ENCODE data around the gene SIGLEC12. TPM values are rescaled to one million over a fixed set of nuclear protein-coding genes. Genes with fewer than 3 reads are reported as not detected.

SIGLEC12 gene
- total and polyA plus RNA-seq, 2 of the 13 experiments (the other 11 are each of a cell fraction or from before 2014, with no cell fraction given), result not detected

DNA sequence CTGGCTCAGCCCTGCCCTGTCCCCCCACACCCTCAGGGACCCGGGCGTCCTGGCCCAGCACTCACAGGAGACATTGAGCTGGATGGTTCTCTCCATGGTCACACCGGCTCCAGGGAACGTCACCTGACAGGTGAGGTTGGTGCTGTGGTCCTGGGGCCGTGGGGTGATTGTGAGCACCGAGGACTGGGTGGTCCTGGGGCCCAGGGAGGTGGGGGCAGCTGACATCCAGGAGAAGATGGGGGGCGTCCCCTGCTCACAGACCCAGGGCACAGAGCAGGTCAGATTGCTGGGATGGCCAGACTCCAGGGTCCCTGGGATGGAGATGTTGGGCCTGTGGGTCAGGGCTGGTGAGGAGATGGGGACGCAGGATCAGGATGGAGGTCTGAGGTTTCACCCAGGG lies 29.0 kb upstream of the SIGLEC12 start:
- no peak for FAIRE-seq
- H3K27me3 ChIP-seq (ENCODE audit: control insufficient read depth in 1 of 2, insufficient read depth in 2 of 2, low read length in 2 of 2), result peaks cover 1 to 5% of the 10 kb centered on the region in 2 experiments; a peak in 2 of 5 replicates
- H3K4me3 ChIP-seq (replicated peaks in 1 of 3; ENCODE audit: insufficient read depth in 1 of 3, low read depth in 2 of 3, low read length in 3 of 3), result no peak overlapping the region
- intact Hi-C loops (cut with micrococcal nuclease; ENCODE audit: unreplicated experiment), result no loop called here
- WGBS (ENCODE audit: low lambda C conversion rate), result 3% methylated on average over 4 of the region's 8 CpGs
- no peak overlapping the region for H3K4me2 ChIP-seq (ENCODE audit: low read depth, low read length)
- no peaks in the 10 kb centered on the region for H3K79me2 ChIP-seq (ENCODE audit: insufficient read depth, low read length)
- no peak for DNase-seq (ENCODE audit: low spot score)
- no TSS peak for BruUV-seq (replicated peaks)
- CTCF ChIA-PET (ENCODE audit: low intra/inter-chr PET ratio, low total read pairs), result no interaction called here
- H3K4me1 ChIP-seq (ENCODE audit: insufficient read depth, low read length), result no peaks in the 10 kb centered on the region
- H4K20me1 ChIP-seq (ENCODE audit: insufficient read depth, low read length), result no peaks in the 10 kb centered on the region
- H3K9me3 ChIP-seq (ENCODE audit: low read length), result no peaks in the 10 kb centered on the region
- H2AFZ ChIP-seq (ENCODE audit: low read length), result no peak overlapping the region
- no peaks in the 10 kb centered on the region for H3K36me3 ChIP-seq (replicated peaks in 1 of 2; ENCODE audit: control insufficient read depth in 1 of 2, insufficient read depth in 2 of 2, low read length in 2 of 2)
- TF ChIP-seq, protein P1, sequence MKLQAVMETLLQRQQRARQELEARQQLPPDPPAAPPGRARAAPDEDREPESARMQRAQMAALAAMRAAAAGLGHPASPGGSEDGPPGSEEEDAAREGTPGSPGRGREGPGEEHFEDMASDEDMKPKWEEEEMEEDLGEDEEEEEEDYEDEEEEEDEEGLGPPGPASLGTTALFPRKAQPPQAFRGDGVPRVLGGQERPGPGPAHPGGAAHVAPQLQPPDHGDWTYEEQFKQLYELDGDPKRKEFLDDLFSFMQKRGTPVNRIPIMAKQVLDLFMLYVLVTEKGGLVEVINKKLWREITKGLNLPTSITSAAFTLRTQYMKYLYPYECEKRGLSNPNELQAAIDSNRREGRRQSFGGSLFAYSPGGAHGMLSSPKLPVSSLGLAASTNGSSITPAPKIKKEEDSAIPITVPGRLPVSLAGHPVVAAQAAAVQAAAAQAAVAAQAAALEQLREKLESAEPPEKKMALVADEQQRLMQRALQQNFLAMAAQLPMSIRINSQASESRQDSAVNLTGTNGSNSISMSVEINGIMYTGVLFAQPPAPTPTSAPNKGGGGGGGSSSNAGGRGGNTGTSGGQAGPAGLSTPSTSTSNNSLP (IDR thresholded peaks at IDR 0.05; ENCODE audit: low read depth, low read length), result no peak
- TF ChIP-seq, protein P2, sequence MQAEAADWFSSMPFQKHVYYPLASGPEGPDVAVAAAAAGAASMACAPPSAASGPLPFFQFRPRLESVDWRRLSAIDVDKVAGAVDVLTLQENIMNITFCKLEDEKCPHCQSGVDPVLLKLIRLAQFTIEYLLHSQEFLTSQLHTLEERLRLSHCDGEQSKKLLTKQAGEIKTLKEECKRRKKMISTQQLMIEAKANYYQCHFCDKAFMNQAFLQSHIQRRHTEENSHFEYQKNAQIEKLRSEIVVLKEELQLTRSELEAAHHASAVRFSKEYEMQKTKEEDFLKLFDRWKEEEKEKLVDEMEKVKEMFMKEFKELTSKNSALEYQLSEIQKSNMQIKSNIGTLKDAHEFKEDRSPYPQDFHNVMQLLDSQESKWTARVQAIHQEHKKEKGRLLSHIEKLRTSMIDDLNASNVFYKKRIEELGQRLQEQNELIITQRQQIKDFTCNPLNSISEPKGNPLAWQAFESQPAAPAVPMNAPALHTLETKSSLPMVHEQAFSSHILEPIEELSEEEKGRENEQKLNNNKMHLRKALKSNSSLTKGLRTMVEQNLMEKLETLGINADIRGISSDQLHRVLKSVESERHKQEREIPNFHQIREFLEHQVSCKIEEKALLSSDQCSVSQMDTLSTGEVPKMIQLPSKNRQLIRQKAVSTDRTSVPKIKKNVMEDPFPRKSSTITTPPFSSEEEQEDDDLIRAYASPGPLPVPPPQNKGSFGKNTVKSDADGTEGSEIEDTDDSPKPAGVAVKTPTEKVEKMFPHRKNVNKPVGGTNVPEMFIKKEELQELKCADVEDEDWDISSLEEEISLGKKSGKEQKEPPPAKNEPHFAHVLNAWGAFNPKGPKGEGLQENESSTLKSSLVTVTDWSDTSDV (CRISPR knock-in tag; IDR thresholded peaks at IDR 0.05), result no peak
- TF ChIP-seq ZSCAN25 (CRISPR knock-in tag; IDR thresholded peaks at IDR 0.05) (no peak), CEBPG (CRISPR knock-in tag; IDR thresholded peaks at IDR 0.05) (no peak), ZNF7 (CRISPR knock-in tag; IDR thresholded peaks at IDR 0.05) (no peak), HIC2 (CRISPR knock-in tag; IDR thresholded peaks at IDR 0.05; ENCODE audit: low read depth) (no peak), LRRFIP1 (CRISPR knock-in tag; conservative IDR thresholded peaks at IDR 0.05) (no peak), ZNF143 (CRISPR knock-in tag; IDR thresholded peaks at IDR 0.05) (no peak), SOX13 (IDR thresholded peaks at IDR 0.05) (no peak), SOX13 (CRISPR knock-in tag; conservative IDR thresholded peaks at IDR 0.05 in 1 of 2, IDR thresholded peaks at IDR 0.05 in 1 of 2) (no peak), GATA4 (IDR thresholded peaks at IDR 0.05; ENCODE audit: borderline replicate concordance, low read depth) (no peak), SKI (IDR thresholded peaks at IDR 0.05; ENCODE audit: partially characterized antibody) (no peak), ZNF510 (CRISPR knock-in tag; IDR thresholded peaks at IDR 0.05; ENCODE audit: low read depth) (no peak)
- ATAC-seq, result no peak; the same call in 2 of the 3 replicates
- no peak overlapping the region for H3K9ac ChIP-seq (ENCODE audit: insufficient read depth, low read depth, low read length)
- in situ Hi-C loops (cut with HindIII; ENCODE audit: extremely low pct_ligation_motif_present, low pct_unique_long_range_greater_than_20kb), result no loop called here
- POLR2A ChIA-PET, result no interaction called here
- no peak overlapping the region for H3K27ac ChIP-seq (ENCODE audit: extremely low read length, insufficient read depth, low read length)

Data from HepG2 (cell line).